Endometrium (tissue), 2 donors: Measurements from ENCODE around the gene C21orf58.

Source experiments
- FAIRE-seq: peaks from 2 replicates; lab custom pipeline; 2012; peaks lifted over from hg19 to GRCh38; lab: Jason Lieb, UNC
- donor health status: control.
- donor health status: control.

C21orf58 gene

GRCh38 chr21:46352913-46353312, 29.2 kb upstream of the C21orf58 start:
- FAIRE-seq, result no peak

- FAIRE-seq, result no peak
Observed at GRCh38 chr21:46352164-46352515, 28.5 kb upstream of the C21orf58 start.

DNA sequence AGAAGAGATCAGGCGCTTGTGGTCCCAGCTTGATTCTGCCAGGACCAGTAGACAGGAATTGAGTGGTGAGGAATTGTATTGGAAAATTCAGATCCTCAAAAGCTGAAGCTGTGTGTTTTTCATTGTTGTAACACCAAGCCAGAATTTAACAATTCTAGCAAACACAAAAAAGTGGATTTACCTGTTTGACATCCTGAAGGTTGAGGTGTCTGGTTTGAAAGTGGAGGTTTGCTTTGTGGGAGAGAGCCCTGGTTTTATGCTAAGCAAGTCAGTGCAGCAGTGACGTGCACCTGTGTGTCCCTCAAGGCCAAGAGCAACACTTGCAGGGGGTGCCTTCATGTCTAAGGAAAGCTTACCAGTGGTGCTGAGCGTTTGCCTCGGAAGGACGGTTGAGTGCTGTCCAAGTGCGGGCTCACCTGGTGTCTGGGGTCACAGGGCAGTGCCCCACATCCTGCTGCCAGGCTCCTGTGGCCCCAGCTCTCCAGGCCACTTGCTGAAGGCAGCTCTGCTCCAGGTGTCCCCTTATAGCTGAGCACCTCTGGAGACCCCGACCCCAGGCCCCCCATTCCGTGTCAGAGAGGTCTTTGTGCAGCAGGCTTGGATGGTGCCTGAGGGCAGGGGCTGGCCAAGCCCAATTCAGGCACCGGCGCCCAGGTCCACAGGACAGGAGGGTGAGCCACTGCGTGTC, 27.9 kb upstream of the C21orf58 start:
- no peak for FAIRE-seq

DNA sequence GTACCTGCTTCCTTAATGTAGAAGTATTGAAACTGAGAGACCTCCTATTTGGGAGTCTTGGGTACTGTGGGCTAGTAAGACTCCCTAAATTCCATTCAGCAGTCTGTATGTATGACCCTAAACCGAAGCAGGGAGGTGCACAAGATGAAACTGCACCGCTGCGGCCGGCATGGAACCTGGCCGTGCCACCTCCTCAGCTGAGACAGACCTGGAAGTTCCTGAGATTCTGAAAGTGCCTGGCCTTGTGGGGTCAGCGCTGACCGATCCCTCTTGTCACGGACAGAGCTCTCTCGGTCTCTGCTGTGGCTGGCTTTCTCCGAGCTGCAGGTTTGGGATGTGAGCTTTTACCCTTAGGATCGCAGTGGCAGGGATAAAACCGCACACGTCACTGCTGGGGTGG, 27.3 kb upstream of the C21orf58 start:
- no peak for FAIRE-seq

GRCh38 chr21:46350571-46350970, 26.9 kb upstream of the C21orf58 start:
- no peak for FAIRE-seq

- no peak for FAIRE-seq
Observed at GRCh38 chr21:46349134-46349760, 25.6 kb upstream of the C21orf58 start.

GRCh38 chr21:46347791-46348381, 24.2 kb upstream of the C21orf58 start:
- no peak for FAIRE-seq

DNA sequence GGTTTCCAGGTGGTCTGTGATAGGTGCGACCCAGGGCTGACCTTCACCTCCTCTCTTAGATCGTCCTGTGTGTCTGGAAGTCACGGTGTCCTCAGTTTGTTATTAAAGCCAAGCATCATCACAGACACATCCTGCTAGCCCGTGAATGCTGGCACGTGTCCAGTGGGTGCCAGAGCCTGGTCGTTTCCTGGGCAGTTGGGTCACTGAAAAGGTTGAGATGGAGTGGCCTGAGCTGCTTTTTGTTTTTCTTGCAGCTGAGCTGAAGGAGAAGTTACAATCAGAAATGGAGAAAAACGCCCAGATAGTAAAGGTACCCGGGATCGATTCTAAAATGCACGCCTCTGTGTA, 23.5 kb upstream of the C21orf58 start:
- FAIRE-seq, result no peak

- no peak for FAIRE-seq
Observed at GRCh38 chr21:46346296-46347202, 22.9 kb upstream of the C21orf58 start.

DNA sequence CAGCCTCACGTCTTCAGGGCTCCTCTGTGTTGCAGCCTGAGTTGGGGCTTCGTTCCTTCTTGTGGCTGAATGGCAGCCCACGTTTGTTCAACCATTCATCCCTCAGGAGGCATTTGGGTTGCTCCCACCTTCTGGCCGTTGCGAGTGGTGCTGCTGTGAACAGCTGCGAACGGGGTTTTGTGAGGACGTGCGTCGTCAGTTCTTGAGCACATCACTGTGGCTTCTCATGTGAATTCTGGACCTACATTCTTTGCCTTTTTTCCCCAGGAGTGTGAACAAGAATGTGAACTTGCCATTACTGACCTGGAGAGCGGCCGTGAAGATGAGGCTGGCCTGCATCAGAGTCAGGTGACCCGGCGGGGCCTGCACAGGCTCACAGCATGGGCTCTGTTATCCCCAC, 22.2 kb upstream of the C21orf58 start:
- no peak for FAIRE-seq

GRCh38 chr21:46344219-46344915, 20.7 kb upstream of the C21orf58 start:
- FAIRE-seq, result no peak

DNA sequence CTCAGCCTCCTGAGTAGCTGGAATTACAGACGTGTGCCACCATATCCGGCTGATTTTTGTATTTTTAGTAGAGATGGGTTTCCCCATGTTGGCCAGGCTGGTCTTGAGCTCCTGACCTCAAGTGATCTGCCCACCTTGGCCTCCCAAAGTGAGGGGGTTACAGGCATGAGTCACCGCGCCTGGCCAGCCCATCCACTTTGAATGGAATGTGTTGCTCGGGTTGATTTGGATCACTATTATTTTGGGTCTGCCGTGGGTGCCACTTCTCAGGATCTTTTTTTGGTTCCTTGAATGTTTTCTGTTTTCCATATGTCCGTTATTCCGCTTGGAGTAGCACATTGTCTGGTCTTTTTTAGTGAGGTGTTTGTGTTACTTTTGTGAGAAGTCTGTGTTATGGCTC, 17.3 kb upstream of the C21orf58 start:
- no peak for FAIRE-seq

DNA sequence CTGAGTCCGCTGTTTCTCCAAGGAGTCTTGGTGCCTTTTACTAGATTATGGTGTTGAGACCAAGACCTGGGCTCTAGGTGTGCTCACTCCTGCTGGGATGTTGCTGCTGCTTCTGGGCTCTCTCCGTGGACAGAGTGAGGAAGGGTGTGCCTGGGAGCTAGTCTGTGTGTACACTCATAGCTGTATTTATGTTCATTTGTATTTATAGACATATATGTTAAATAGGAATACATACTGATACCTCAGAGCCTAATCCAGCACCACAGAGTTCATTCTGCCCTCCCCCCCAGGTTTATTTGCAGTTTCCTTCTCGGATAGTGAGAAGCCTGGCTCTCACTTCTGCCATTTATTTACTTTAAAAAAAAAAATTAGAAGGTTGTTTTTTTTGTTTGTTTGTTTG, 12.9 kb upstream of the C21orf58 start:
- no peak for FAIRE-seq

DNA sequence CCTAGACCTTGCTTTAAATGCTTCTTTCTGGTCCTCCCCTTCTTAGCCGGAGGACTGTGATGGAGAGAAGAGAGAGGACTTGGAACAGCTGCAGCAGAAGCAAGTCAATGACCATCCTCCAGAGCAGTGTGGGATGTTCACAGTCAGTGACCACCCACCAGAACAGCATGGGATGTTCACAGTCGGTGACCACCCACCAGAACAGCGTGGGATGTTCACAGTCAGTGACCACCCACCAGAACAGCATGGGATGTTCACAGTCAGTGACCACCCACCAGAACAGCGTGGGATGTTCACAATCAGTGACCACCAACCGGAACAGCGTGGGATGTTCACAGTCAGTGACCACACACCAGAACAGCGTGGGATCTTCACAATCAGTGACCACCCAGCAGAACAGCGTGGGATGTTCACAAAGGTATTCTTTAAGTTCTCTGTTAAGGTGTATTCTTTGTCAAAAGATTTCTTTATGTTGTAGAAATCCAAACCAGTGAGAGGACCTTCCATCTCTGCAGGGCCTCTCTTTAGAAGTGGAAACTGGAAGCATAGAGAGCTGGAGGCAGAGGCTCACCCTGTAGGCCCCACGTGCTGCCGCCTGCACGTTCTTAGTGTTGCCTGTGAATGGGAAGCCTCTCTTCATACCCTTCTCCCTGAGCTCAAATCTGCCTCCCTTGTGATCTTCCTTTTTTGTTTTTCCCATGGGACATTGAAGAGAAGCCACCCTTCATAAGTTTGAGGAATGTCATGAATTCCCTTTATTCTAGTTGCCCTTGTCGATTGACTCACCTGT, 10.9 kb upstream of the C21orf58 start:
- no peak for FAIRE-seq

- no peak for FAIRE-seq
Observed at GRCh38 chr21:46329796-46330195, 6.1 kb upstream of the C21orf58 start.

GRCh38 chr21:46328151-46328550, 4.5 kb upstream of the C21orf58 start:
- no peak for FAIRE-seq

GRCh38 chr21:46327711-46328110, 4.0 kb upstream of the C21orf58 start:
- no peak for FAIRE-seq

DNA sequence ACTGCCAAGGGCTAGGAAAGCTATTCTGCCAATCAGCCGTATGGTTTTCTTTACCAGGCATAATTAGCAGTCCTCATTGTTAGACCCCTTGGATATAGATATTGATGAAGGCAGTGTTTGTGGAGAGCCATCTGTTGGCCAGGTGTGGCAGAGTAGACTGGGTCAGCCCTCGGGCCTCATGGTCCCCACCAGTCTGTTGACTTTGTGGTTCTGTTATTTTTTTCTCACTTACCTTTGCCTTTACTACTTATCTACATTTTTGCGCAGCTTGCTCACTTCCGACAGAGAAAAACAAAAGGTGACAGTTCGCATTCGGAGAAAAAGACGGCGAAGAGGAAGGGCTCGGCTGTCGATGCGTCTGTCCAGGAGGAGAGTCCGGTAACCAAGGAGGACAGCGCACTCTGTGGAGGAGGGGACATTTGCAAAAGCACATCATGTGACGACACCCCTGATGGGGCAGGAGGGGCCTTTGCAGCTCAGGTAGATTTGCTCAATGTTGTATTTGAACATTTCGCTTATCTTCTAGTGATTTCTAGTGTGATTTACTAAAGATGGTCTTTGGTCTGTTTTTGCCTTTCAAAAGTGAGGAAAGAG, 2.5 kb upstream of the C21orf58 start:
- FAIRE-seq, result no peak

- no peak for FAIRE-seq
Observed at GRCh38 chr21:46325073-46325912, 1.6 kb upstream of the C21orf58 start.
